ENCODE results near the gene HERC6. TPM values are rescaled to one million over a fixed set of nuclear protein-coding genes. Genes with fewer than 3 reads are reported as not detected.
"Not testable (repeated sequence)": the region's sequence is repeated elsewhere in the genome, so short reads cannot be mapped to it uniquely, and the experiment has no call there.

The HERC6 gene
- total and polyA plus RNA-seq, 2 of the 8 experiments (the other 6 are each of a cell fraction or from before 2014, with no cell fraction given), result 3.7 to 3.8 TPM

GRCh38 chr4:88369180-88369812, 9.4 kb upstream of the HERC6 start:
- not testable (repeated sequence) for H3K4me3 ChIP-seq (ENCODE audit: extremely low read depth in 1 of 4, insufficient read depth in 2 of 4, low read depth in 3 of 4, low read length in 4 of 4); H2BK12ac ChIP-seq (ENCODE audit: low read depth, low read length); H3K27me3 ChIP-seq (replicated peaks in 1 of 4; ENCODE audit: control insufficient read depth in 3 of 4, extremely low read depth in 1 of 4, insufficient read depth in 3 of 4, low read length in 3 of 4); H2BK20ac ChIP-seq (ENCODE audit: low read length); H3K4me1 ChIP-seq (replicated peaks in 1 of 4; ENCODE audit: control insufficient read depth in 3 of 4, insufficient read depth in 4 of 4, low read length in 3 of 4); H3K4ac ChIP-seq (replicated peaks; ENCODE audit: insufficient read length, low read depth, low read length); H4K91ac ChIP-seq (replicated peaks; ENCODE audit: insufficient read length, low read length); H2BK5ac ChIP-seq (ENCODE audit: low read depth, low read length); H3K79me1 ChIP-seq (ENCODE audit: low read depth, low read length); H4K8ac ChIP-seq (ENCODE audit: extremely low read depth, insufficient read depth, low read length); H3K23me2 ChIP-seq (ENCODE audit: low read depth, low read length); H3K9ac ChIP-seq (replicated peaks in 1 of 4; ENCODE audit: extremely low read depth in 1 of 4, low read depth in 3 of 4, low read length in 3 of 4); H3K36me3 ChIP-seq (ENCODE audit: control insufficient read depth in 2 of 4, insufficient read depth in 4 of 4, low read length in 3 of 4); H3K4me2 ChIP-seq (ENCODE audit: insufficient read depth in 1 of 2, low read depth in 2 of 2, low read length in 2 of 2); H3K23ac ChIP-seq (ENCODE audit: insufficient read length); H2AK5ac ChIP-seq (ENCODE audit: low read depth, low read length); FAIRE-seq; H4K5ac ChIP-seq (ENCODE audit: insufficient read length, low read depth, low read length); H4K20me1 ChIP-seq (replicated peaks in 1 of 2; ENCODE audit: control insufficient read depth in 1 of 2, insufficient read depth in 2 of 2, low read length in 2 of 2); H3K79me2 ChIP-seq (ENCODE audit: control insufficient read depth in 1 of 2, insufficient read depth in 2 of 2, low read length in 2 of 2); H3K27ac ChIP-seq (ENCODE audit: low read depth, low read length); H3K14ac ChIP-seq (ENCODE audit: insufficient read length); H2BK120ac ChIP-seq (replicated peaks; ENCODE audit: low read depth, low read length); H3K9me3 ChIP-seq (ENCODE audit: insufficient read depth in 2 of 2, low read depth in 1 of 2, low read length in 1 of 2); H3K56ac ChIP-seq (replicated peaks; ENCODE audit: insufficient read length, low read depth, low read length); H2BK15ac ChIP-seq (ENCODE audit: low read length); H3K18ac ChIP-seq (ENCODE audit: extremely low read depth, low read length)
- TF ChIP-seq, protein P1, sequence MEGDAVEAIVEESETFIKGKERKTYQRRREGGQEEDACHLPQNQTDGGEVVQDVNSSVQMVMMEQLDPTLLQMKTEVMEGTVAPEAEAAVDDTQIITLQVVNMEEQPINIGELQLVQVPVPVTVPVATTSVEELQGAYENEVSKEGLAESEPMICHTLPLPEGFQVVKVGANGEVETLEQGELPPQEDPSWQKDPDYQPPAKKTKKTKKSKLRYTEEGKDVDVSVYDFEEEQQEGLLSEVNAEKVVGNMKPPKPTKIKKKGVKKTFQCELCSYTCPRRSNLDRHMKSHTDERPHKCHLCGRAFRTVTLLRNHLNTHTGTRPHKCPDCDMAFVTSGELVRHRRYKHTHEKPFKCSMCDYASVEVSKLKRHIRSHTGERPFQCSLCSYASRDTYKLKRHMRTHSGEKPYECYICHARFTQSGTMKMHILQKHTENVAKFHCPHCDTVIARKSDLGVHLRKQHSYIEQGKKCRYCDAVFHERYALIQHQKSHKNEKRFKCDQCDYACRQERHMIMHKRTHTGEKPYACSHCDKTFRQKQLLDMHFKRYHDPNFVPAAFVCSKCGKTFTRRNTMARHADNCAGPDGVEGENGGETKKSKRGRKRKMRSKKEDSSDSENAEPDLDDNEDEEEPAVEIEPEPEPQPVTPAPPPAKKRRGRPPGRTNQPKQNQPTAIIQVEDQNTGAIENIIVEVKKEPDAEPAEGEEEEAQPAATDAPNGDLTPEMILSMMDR (IDR thresholded peaks at IDR 0.05; ENCODE audit: control extremely low read depth in 1 of 3, insufficient read depth in 1 of 3, low read depth in 1 of 3, low read length in 3 of 3), result peak in 2 of 3 experiments; percentile 40 to 49; a peak in 2 of 4 replicates
- TF ChIP-seq RAD21 (IDR thresholded peaks at IDR 0.05 in 1 of 2, conservative IDR thresholded peaks at IDR 0.05 in 1 of 2; ENCODE audit: low read depth in 2 of 2, low read length in 2 of 2), result peak; percentile 62 to 63
- H2AFZ ChIP-seq (ENCODE audit: low read length), result peak overlapping the region; percentile 75; the same call in 1 of the 2 replicates
- ChIA-PET POLR2A (ENCODE audit: partially characterized antibody) (interaction anchor here (1.0 kb wide), 1 partner anchor 9 kb away, joined by 3 read pairs; the partner anchor contains the start of gene HERC6), CTCF (ENCODE audit: partially characterized antibody) (interaction anchor here (0.6 to 5.0 kb wide), 33 partner anchors 8 to 314 kb away, joined by 3 to 35 read pairs (median 4); partner anchors contain the start of genes HERC5 and HERC6)
- DNase-seq (ENCODE audit: low read depth in 1 of 2, low spot score in 2 of 2), result peak in 1 of 2 experiments; percentile 42
- WGBS, 2 experiments (ENCODE audit: extremely low coverage in 1 of 2, insufficient coverage in 1 of 2, insufficient read length in 1 of 2, insufficient replicate concordance in 2 of 2, low coverage in 1 of 2, low lambda C conversion rate in 2 of 2, missing lambda C conversion rate in 1 of 2), result 91% methylated on average over 7 of the region's 7 CpGs; no CpG with 5 or more reads in 1 of the 2 experiments

All from H1 (cell line).